Left cardiac atrium (tissue), 4 donors: ENCODE results near the gene ARHGDIB. TPM values are rescaled to one million over a fixed set of nuclear protein-coding genes. Genes with fewer than 3 reads are reported as not detected.

Experiments
- ATAC-seq, 2 donors: fragments of 200-7000 bp; cut with Tn5 transposase; one replicate each; pipeline ENCODE4 v1.9.1; 2020; ENCODE audit warnings: mild to moderate bottlenecking in 2 of 2, moderate library complexity in 2 of 2
- DNase-seq: peaks from one replicate; pipeline ENCODE4 v3.0.0-alpha.2; 2020
- intact Hi-C, 2 donors: fragments of 100-400 bp; cut with DNase I; formaldehyde crosslinking; loops; one replicate each; pipeline versions ENCODE4 v1.14.1 to v1.15.1; 2022 to 2023
- long read RNA-seq: library from polyadenylated mRNA; unstranded; transcript quantifications from one replicate; pipeline ENCODE4 v2.0.0, GENCODE V29; 2021
- total RNA-seq, 2 donors: library from RNA; stranded (reverse); fragmentation: NEBNext Ultra II Directional; extraction: Animal tissue kit (Norgen Biotek cat#: 25700); gene quantifications; one replicate each; pipeline ENCODE4 v1.2.1, GENCODE V29; 2021
- donor health status: DM: no; HTN: yes; CAD: no.
- donor health status: DM: no; HTN: yes; CAD: no; lungs with severe emphysema.
- donor health status: DM: yes; HTN: yes; CAD: no.
- donor health status: Dilated cardiomyopathy.

Gene ARHGDIB
- total RNA-seq: 100 to 1,000 TPM in 1 of 2 donors, 10 to 100 TPM in 1; 80.0 to 118 TPM
- long read RNA-seq, transcript ARHGDIB-201 (6 exons, 1,256 nt): major isoform, 13 of 17 reads
- long read RNA-seq, partial matches to known transcripts: 1 of 17 reads
- long read RNA-seq, other reads (novel, unspliced or antisense): 3 of 17 reads

DNA sequence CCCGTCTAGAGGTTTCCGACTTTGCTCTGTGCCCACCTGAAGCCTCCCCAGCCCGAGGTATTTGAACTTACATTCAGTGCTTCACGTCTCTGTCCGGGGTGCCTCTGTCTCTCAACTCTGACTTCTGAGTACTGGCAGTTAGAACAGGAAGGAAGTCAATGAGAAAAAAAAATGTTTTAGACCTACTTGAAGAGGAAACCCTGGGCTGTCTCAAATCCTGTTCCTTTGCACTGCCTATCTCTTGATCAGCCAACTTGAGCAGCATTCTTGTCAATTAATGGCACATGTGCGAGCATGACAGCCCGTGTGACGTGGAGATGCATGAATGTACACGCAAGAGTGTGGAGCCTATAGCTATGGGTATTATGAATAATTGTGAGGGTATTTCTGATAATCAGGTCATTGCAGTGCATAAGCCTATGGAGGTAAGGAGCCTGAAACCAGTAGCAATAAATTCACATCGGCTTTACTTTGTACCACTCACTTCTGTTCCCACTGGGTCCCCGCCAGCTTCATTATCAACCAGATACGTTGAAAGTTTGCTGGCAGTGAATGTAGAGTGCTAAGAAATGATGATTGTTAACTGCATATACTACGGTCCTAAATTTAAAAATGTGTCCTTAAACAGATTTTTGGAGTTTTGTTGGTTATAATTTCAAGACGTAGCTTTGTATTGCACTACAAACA is at the start of gene ARHGDIB:
TSS of gene ARHGDIB (minus strand) at position 136 of the 687 bp plus-strand sequence. CDS start 10,889 bp downstream, outside the sequence.
- peak; percentile 78 to 79 for ATAC-seq
- DNase-seq: peak; percentile 47
- intact Hi-C loops: no loop called here

GRCh38 chr12:15011162-15011561 is 49.8 kb upstream of the ARHGDIB start:
- intact Hi-C loops: no loop called here
- ATAC-seq (no peak), DNase-seq (no peak)

GRCh38 chr12:15007551-15007950 is 46.1 kb upstream of the ARHGDIB start:
- no peak for ATAC-seq
- DNase-seq: no peak
- intact Hi-C loops: loop anchor here in 1 of 2 donors (10.0 kb wide), 1 partner anchor 363 kb away; no protein-coding TSS in a partner anchor

DNA sequence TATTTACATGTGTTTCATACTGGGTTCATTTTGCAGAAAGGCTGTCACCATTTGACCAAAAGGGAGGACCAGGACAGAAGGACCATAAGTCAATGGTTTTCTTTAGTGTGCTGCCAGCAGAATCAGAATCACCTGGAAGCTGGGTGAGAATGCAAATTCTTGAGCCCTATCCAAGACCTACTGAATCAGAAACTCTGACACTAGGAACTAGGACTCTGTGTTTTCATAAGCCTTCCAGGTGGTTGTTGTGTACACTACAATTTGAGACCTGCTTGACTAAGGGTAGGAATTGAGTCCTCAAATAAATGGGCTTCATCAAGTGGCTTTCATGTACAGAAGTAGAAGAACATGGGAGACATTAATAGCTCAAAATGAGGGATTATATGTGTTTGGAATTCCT is 43.7 kb upstream of the ARHGDIB start:
- ATAC-seq (no peak), DNase-seq (no peak)
- intact Hi-C loops: loop anchor here in 1 of 2 donors (10.0 kb wide), 1 partner anchor 360 kb away; no protein-coding TSS in a partner anchor

GRCh38 chr12:15004421-15004820 is 43.0 kb upstream of the ARHGDIB start:
- DNase-seq: no peak
- ATAC-seq: no peak
- intact Hi-C loops: loop anchor here in 1 of 2 donors (10.0 kb wide), 1 partner anchor 360 kb away; no protein-coding TSS in a partner anchor

- DNase-seq (peak; percentile 46), ATAC-seq (peak; percentile 91 to 95)
- intact Hi-C loops: loop anchor here in 1 of 2 donors (10.0 kb wide), 1 partner anchor 357 kb away; no protein-coding TSS in a partner anchor
Observed at GRCh38 chr12:15001733-15002382, 40.5 kb upstream of the ARHGDIB start.

- no peak for ATAC-seq
- no peak for DNase-seq
- intact Hi-C loops: loop anchor here in 1 of 2 donors (10.0 kb wide), 1 partner anchor 356 kb away; no protein-coding TSS in a partner anchor
Observed at GRCh38 chr12:15000575-15000974, 39.2 kb upstream of the ARHGDIB start.

DNA sequence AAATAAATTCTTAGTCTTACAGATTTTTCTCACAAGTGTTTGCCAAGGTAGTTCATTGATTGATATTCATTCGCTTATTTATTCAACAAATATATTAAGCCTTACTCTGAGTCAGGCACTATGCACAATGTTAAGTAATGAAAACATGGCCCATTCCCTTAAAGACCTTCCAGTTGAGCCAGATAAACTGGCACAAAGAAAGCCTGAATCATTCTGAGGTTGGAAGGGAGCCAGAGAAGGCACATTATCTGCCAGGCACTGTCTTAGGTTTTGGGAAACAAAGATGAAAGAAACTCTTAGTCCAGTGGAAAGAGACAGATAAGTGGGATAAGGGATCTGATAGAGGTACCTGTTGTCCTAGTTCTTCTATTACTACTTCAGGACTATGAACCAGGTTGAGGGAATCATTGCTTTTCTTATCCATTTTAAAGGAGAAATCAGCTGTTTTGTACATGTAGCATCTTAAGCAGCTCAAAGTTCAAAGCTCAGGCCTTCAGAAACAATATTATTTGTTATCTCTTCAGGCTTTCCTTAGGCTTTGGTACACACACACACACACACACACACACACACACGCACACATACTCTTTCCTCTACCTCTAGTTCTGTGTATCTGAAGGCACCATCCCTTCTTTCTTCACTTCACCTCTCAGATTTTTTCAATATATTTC is 38.4 kb upstream of the ARHGDIB start:
- DNase-seq (no peak), ATAC-seq (peak in 1 of 2 donors; percentile 51)
- intact Hi-C loops: loop anchor here (10.0 kb wide), 2 partner anchors 275 to 355 kb away; no protein-coding TSS in a partner anchor

- no peak for ATAC-seq
Observed at GRCh38 chr12:14999021-14999694, 37.8 kb upstream of the ARHGDIB start.

GRCh38 chr12:14997998-14998397 is 36.6 kb upstream of the ARHGDIB start:
- no peak for ATAC-seq
- intact Hi-C loops: loop anchor here in 1 of 2 donors (2.0 to 10.0 kb wide), 2 partner anchors 153 to 273 kb away; no protein-coding TSS in a partner anchor
- DNase-seq: no peak

More at GRCh38 chr12:14999021-14999694, 37.8 kb upstream of the ARHGDIB start:
- DNase-seq: no peak
- intact Hi-C loops: loop anchor here in 1 of 2 donors (10.0 kb wide), 1 partner anchor 274 kb away; no protein-coding TSS in a partner anchor

DNA sequence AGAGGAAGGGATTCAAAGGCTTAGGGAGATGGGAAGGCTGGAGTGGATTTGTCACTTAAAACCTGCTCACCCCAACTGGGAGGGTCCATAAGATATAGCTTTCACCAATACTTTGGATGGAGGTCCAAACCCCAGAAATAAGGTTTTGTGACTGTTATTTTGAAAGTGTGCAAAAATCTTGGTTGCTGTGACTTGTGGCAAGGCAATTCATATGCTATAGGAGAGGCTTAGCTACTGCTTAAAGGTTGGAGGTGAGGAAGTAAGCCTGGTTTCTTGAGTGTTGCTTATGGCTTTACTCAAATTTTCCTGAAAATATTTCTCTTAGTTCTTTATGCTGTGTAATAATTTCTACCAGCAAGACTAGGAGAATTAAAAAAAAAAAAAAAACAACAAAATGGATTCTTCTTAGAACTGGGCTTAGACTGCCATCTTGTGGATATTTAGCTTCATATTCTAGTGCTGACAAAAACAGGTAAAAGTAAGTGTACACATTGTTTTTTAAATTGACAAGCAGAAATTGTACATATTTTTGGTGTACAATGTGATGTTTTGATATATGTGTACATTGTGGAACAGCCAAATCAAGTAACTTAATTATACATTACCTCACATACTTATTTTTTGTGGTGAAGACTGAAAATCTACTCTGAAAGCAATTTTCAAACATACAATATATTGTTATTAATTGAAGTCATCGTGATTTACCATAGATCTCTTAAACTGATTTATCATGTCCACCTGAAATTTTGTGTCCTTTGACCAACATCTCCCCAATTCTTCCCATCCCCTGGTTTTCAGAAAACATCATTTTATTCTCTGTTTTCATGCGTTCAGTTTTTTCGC is 34.4 kb upstream of the ARHGDIB start:
- DNase-seq (no peak), ATAC-seq (peak; percentile 55 to 78)
- intact Hi-C loops: loop anchor here (1.0 to 10.0 kb wide), 4 partner anchors 151 to 273 kb away; no protein-coding TSS in a partner anchor

DNA sequence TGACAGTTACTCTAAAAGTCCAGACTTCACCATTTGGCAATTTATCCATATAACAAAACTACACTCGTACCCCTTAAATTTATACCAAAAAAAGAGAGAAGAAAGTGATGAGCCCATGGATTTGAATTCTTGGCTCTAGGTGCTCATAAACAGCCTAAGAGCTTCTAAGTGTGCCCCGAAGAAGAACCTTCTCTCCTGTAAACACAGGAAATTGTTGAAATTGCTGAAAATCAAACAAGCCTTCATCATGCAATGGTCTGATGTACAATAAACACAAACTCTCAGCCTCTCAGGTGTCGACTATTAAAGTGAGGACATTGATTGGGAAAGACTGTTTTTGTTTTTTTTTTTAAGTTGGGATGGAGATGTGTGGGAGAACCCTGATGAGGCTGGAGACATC is 33.2 kb upstream of the ARHGDIB start:
- intact Hi-C loops: loop anchor here (1.0 to 10.0 kb wide), 3 partner anchors 149 to 272 kb away; no protein-coding TSS in a partner anchor
- DNase-seq (no peak), ATAC-seq (no peak)

GRCh38 chr12:14993537-14994266 is 32.3 kb upstream of the ARHGDIB start:
- no peak for DNase-seq
- intact Hi-C loops: loop anchor here (2.0 to 10.0 kb wide), 2 partner anchors 269 to 271 kb away; no protein-coding TSS in a partner anchor
- ATAC-seq: peak in 1 of 2 donors; percentile 75

DNA sequence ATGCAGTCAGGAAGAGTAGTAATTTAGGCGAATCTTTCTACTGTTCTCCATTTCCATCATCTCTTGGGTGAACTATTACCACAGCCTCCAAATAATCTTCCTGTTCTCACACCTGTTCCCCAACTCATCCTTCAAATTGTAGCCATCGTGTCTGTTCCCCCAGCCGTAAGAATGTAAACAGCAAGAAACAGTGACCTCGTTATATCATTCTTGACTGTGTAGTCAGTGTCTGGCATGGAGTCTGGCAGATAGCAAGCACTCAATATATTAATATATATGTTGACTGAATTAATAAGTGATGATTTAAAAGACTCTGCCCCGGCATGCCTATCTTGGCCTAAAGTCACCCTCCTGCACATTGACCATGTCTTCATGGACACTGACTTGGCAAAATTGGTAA is 31.7 kb upstream of the ARHGDIB start:
- DNase-seq (no peak), ATAC-seq (no peak)
- intact Hi-C loops: loop anchor here in 1 of 2 donors (10.0 kb wide), 1 partner anchor 268 kb away; no protein-coding TSS in a partner anchor

- intact Hi-C loops: loop anchor here in 1 of 2 donors (10.0 kb wide), 1 partner anchor 268 kb away; no protein-coding TSS in a partner anchor
- ATAC-seq: no peak
Observed at GRCh38 chr12:14992673-14993072, 31.3 kb upstream of the ARHGDIB start.

GRCh38 chr12:14991069-14991468 is 29.7 kb upstream of the ARHGDIB start:
- DNase-seq (no peak), ATAC-seq (no peak)
- intact Hi-C loops: loop anchor here in 1 of 2 donors (10.0 kb wide), 1 partner anchor 266 kb away; no protein-coding TSS in a partner anchor

More at GRCh38 chr12:14992673-14993072, 31.3 kb upstream of the ARHGDIB start:
- no peak for DNase-seq
